PFSK-1 (cell line): ENCODE results near the gene ZNF330.

Source experiments
- FOXP2 ChIP-seq: optimal IDR thresholded peaks from 2 replicates; pipeline ENCODE3; 2011; ENCODE audit warnings: borderline replicate concordance, control low read depth, inconsistent platforms; ENCODE audit not compliant: insufficient read depth; ENCODE audit errors: extremely low read length, extremely low read depth
- POLR2AphosphoS5 ChIP-seq: IDR thresholded peaks from 2 replicates; pipeline ENCODE4 v1.6.1; 2012; ENCODE audit warnings: low read depth, mild to moderate bottlenecking, control low read depth, low read length, moderate library complexity
- REST ChIP-seq, 2 experiments: IDR thresholded peaks; 2 replicates each; pipeline versions ENCODE4 v1.6.1 to v1.8.0; 2011 to 2012; ENCODE audit warnings: low read depth in 2 of 2, low read length in 2 of 2, control low read depth in 1 of 2, inconsistent platforms in 1 of 2, mild to moderate bottlenecking in 1 of 2, moderate library complexity in 1 of 2; ENCODE audit not compliant: insufficient read depth in 1 of 2
- SIN3A ChIP-seq: IDR thresholded peaks from 2 replicates; pipeline ENCODE4 v1.6.1; 2012; ENCODE audit warnings: mild to moderate bottlenecking, low read length, moderate library complexity, borderline replicate concordance; ENCODE audit not compliant: insufficient read depth
- TAF1 ChIP-seq: IDR thresholded peaks from 2 replicates; pipeline ENCODE4 v1.6.1; 2012; ENCODE audit warnings: low read length, control low read depth, borderline replicate concordance; ENCODE audit not compliant: insufficient read depth

- no peak for TF ChIP-seq POLR2AphosphoS5
- no peak for TF ChIP-seq TAF1
- TF ChIP-seq REST (IDR thresholded peaks at IDR 0.05; ENCODE audit: insufficient read depth in 1 of 2, low read depth in 2 of 2, low read length in 2 of 2): no peak
- TF ChIP-seq SIN3A: no peak
- no peak for TF ChIP-seq FOXP2
Measured at GRCh38 chr4:141246243-141246642, 25.5 kb downstream of the ZNF330 start.
